Measurements from ENCODE around the gene ERC2. TPM values are rescaled to one million over a fixed set of nuclear protein-coding genes. Genes with fewer than 3 reads are reported as not detected.

Gene ERC2
- total RNA-seq, 1 experiment from 2014 or later = 0.77 TPM

GRCh38 chr3:55584030-55584429, 884.2 kb downstream of the ERC2 start:
- Histone ChIP-seq H2AFZ (ENCODE audit: low read length) (no peak overlapping the region), H3K9me3 (ENCODE audit: low read length) (no peaks in the 10 kb centered on the region), H3K4me1 (ENCODE audit: insufficient read depth, low read length) (no peaks in the 10 kb centered on the region), H3K4me3 (ENCODE audit: low read length) (no peak overlapping the region), H3K9ac (ENCODE audit: low read length) (no peak overlapping the region), H3F3A (ENCODE audit: low read length, unreplicated experiment) (no peaks in the 10 kb centered on the region), H3K27ac (ENCODE audit: low read length) (no peak overlapping the region), H3K79me2 (ENCODE audit: low read length) (no peaks in the 10 kb centered on the region), H3K9me2 (replicated peaks; ENCODE audit: low read length) (no peaks in the 10 kb centered on the region), H4K20me1 (ENCODE audit: low read length) (no peaks in the 10 kb centered on the region), H3K4me2 (ENCODE audit: low read length) (no peak overlapping the region), H3K27me3 (ENCODE audit: low read length) (no peaks in the 10 kb centered on the region), H3K36me3 (ENCODE audit: low read depth, low read length) (no peaks in the 10 kb centered on the region)
- TF ChIP-seq EZH2phosphoT487 (IDR thresholded peaks at IDR 0.05; ENCODE audit: borderline replicate concordance, low read length) = no peak
- no peak for TF ChIP-seq CTCF (conservative IDR thresholded peaks at IDR 0.05; ENCODE audit: low read depth, low read length)
- TF ChIP-seq EZH2 (IDR thresholded peaks at IDR 0.05; ENCODE audit: low read length, unreplicated experiment) = no peak
- no TSS peak for BruUV-seq (replicated peaks)
- CTCF ChIA-PET = no interaction called here
- POLR2A ChIA-PET (ENCODE audit: unreplicated experiment) = no interaction called here
- ATAC-seq (no peak), DNase-seq (no peak)
- intact Hi-C loops (cut with micrococcal nuclease) = no loop called here

- ChIA-PET CTCF (no interaction called here), POLR2A (ENCODE audit: unreplicated experiment) (no interaction called here)
- DNase-seq (no peak), ATAC-seq (no peak)
- no peak overlapping the region for H2AFZ ChIP-seq (ENCODE audit: low read length)
- no peak overlapping the region for H3K27ac ChIP-seq (ENCODE audit: low read length)
- H3K4me2 ChIP-seq (ENCODE audit: low read length) = no peak overlapping the region
- H3K9me2 ChIP-seq (replicated peaks; ENCODE audit: low read length) = no peaks in the 10 kb centered on the region
- intact Hi-C loops (cut with micrococcal nuclease) = no loop called here
- TF ChIP-seq EZH2phosphoT487 (IDR thresholded peaks at IDR 0.05; ENCODE audit: borderline replicate concordance, low read length) (no peak), CTCF (conservative IDR thresholded peaks at IDR 0.05; ENCODE audit: low read depth, low read length) (no peak)
- no peaks in the 10 kb centered on the region for H3K9me3 ChIP-seq (ENCODE audit: low read length)
- no peaks in the 10 kb centered on the region for H3K79me2 ChIP-seq (ENCODE audit: low read length)
- no peaks in the 10 kb centered on the region for H3F3A ChIP-seq (ENCODE audit: low read length, unreplicated experiment)
- H4K20me1 ChIP-seq (ENCODE audit: low read length) = no peaks in the 10 kb centered on the region
- no peak overlapping the region for H3K4me3 ChIP-seq (ENCODE audit: low read length)
- H3K9ac ChIP-seq (ENCODE audit: low read length) = no peak overlapping the region
- H3K4me1 ChIP-seq (ENCODE audit: insufficient read depth, low read length) = no peaks in the 10 kb centered on the region
- H3K27me3 ChIP-seq (ENCODE audit: low read length) = no peaks in the 10 kb centered on the region
- BruUV-seq (replicated peaks) = no TSS peak
- no peaks in the 10 kb centered on the region for H3K36me3 ChIP-seq (ENCODE audit: low read depth, low read length)
Observed at GRCh38 chr3:55583475-55583874, 884.8 kb downstream of the ERC2 start.

- no peaks in the 10 kb centered on the region for H3K4me1 ChIP-seq (ENCODE audit: insufficient read depth, low read length)
- H3K9me3 ChIP-seq (ENCODE audit: low read length) = no peaks in the 10 kb centered on the region
- ChIA-PET CTCF (no interaction called here), POLR2A (ENCODE audit: unreplicated experiment) (no interaction called here)
- H3K4me2 ChIP-seq (ENCODE audit: low read length) = no peak overlapping the region
- H3F3A ChIP-seq (ENCODE audit: low read length, unreplicated experiment) = no peaks in the 10 kb centered on the region
- no peaks in the 10 kb centered on the region for H3K9me2 ChIP-seq (replicated peaks; ENCODE audit: low read length)
- no peak overlapping the region for H3K9ac ChIP-seq (ENCODE audit: low read length)
- no peak overlapping the region for H2AFZ ChIP-seq (ENCODE audit: low read length)
- H3K79me2 ChIP-seq (ENCODE audit: low read length) = no peaks in the 10 kb centered on the region
- DNase-seq (no peak), ATAC-seq (no peak)
- no peak overlapping the region for H3K4me3 ChIP-seq (ENCODE audit: low read length)
- BruUV-seq (replicated peaks) = no TSS peak
- TF ChIP-seq CTCF (conservative IDR thresholded peaks at IDR 0.05; ENCODE audit: low read depth, low read length) (no peak), EZH2phosphoT487 (IDR thresholded peaks at IDR 0.05; ENCODE audit: borderline replicate concordance, low read length) (no peak), EZH2 (IDR thresholded peaks at IDR 0.05; ENCODE audit: low read length, unreplicated experiment) (no peak)
- H4K20me1 ChIP-seq (ENCODE audit: low read length) = no peaks in the 10 kb centered on the region
- intact Hi-C loops (cut with micrococcal nuclease) = no loop called here
- H3K27me3 ChIP-seq (ENCODE audit: low read length) = no peaks in the 10 kb centered on the region
- H3K36me3 ChIP-seq (ENCODE audit: low read depth, low read length) = no peaks in the 10 kb centered on the region
- H3K27ac ChIP-seq (ENCODE audit: low read length) = no peak overlapping the region
Observed at GRCh38 chr3:55579496-55579895, 888.8 kb downstream of the ERC2 start.

All from PC-3 (cell line).